T1000 (cell line): ENCODE measurements around the gene LINGO1.

Source experiments
- DNase-seq: peaks from one replicate; lab custom pipeline; 2025; ENCODE audit warnings: mixed read lengths; lab: John Stamatoyannopoulos, UW

Gene LINGO1

GRCh38 chr15:77615472-77615871, 17.2 kb downstream of the LINGO1 start:
- DNase-seq, result no peak

GRCh38 chr15:77614251-77614806, 18.4 kb downstream of the LINGO1 start:
- no peak for DNase-seq

- no peak for DNase-seq
These were observed 18.9 kb downstream of the LINGO1 start for GRCh38 chr15:77613814-77614213.

- DNase-seq, result no peak
These were observed 19.6 kb downstream of the LINGO1 start for GRCh38 chr15:77612958-77613601.

GRCh38 chr15:77611767-77612166, 20.9 kb downstream of the LINGO1 start:
- no peak for DNase-seq

GRCh38 chr15:77610731-77611130, 22.0 kb downstream of the LINGO1 start:
- DNase-seq, result no peak

GRCh38 chr15:77609558-77609957, 23.2 kb downstream of the LINGO1 start:
- DNase-seq, result no peak

- no peak for DNase-seq
These were observed 23.9 kb downstream of the LINGO1 start for GRCh38 chr15:77608774-77609173.

- DNase-seq, result no peak
These were observed 24.8 kb downstream of the LINGO1 start for GRCh38 chr15:77607894-77608261.

GRCh38 chr15:77607111-77607893, 25.4 kb downstream of the LINGO1 start:
- no peak for DNase-seq

GRCh38 chr15:77606142-77607034, 26.3 kb downstream of the LINGO1 start:
- no peak for DNase-seq

GRCh38 chr15:77605547-77605946, 27.2 kb downstream of the LINGO1 start:
- no peak for DNase-seq

GRCh38 chr15:77604973-77605372, 27.7 kb downstream of the LINGO1 start:
- no peak for DNase-seq

GRCh38 chr15:77603611-77604336, 28.9 kb downstream of the LINGO1 start:
- DNase-seq, result no peak

- no peak for DNase-seq
These were observed 29.9 kb downstream of the LINGO1 start for GRCh38 chr15:77602800-77603199.

- no peak for DNase-seq
These were observed 32.8 kb downstream of the LINGO1 start for GRCh38 chr15:77599899-77600298.

- DNase-seq, result no peak
These were observed 33.4 kb downstream of the LINGO1 start for GRCh38 chr15:77599357-77599756.

GRCh38 chr15:77598644-77599043, 34.1 kb downstream of the LINGO1 start:
- DNase-seq, result no peak

GRCh38 chr15:77597804-77598453, 34.8 kb downstream of the LINGO1 start:
- DNase-seq, result no peak

GRCh38 chr15:77596821-77597803, 35.6 kb downstream of the LINGO1 start:
- no peak for DNase-seq
